HepG2 (cell line): Measurements from ENCODE around the gene CHCHD3.
"Not testable (repeated sequence)": the region's sequence is repeated elsewhere in the genome, so short reads cannot be mapped to it uniquely, and the experiment has no call there.

Experiments used
- MYNN ChIP-seq: sonication (generic); formaldehyde crosslinking; IDR thresholded peaks from 2 replicates; pipeline ENCODE4 v1.4.0; 2020; ENCODE audit warnings: mild to moderate bottlenecking, low read depth, missing genetic modification reagents
- NBN ChIP-seq: fragments of 450-650 bp; conservative IDR thresholded peaks from 2 replicates; pipeline ENCODE4 v1.6.1; 2017
- NFRKB ChIP-seq: fragments of 450-650 bp; IDR thresholded peaks from 2 replicates; pipeline ENCODE4 v1.6.1; 2017
- TARDBP ChIP-seq: sonication (generic); formaldehyde crosslinking; IDR thresholded peaks from 2 replicates; pipeline ENCODE4 v1.8.0; 2022; ENCODE audit warnings: mild to moderate bottlenecking, missing genetic modification reagents
- TOE1 ChIP-seq: sonication (generic); formaldehyde crosslinking; IDR thresholded peaks from 2 replicates; pipeline ENCODE4 v1.4.0; 2020; ENCODE audit warnings: mild to moderate bottlenecking, missing genetic modification reagents
- ZKSCAN5 ChIP-seq: sonication (generic); formaldehyde crosslinking; IDR thresholded peaks from 2 replicates; pipeline ENCODE4 v1.5.1; 2020; ENCODE audit warnings: mild to moderate bottlenecking, missing genetic modification reagents
- TF ChIP-seq, protein P1 (sequence below), 2 experiments: sonication (generic) in 1 of 2; formaldehyde crosslinking in 1 of 2; IDR thresholded peaks; 2 replicates each; pipeline versions ENCODE4 v1.6.1 to v1.9.0; 2014 to 2022; ENCODE audit warnings: antibody characterized with exemption in 1 of 2, borderline replicate concordance in 1 of 2, inconsistent platforms in 1 of 2, low read depth in 1 of 2, missing genetic modification reagents in 1 of 2
- TF ChIP-seq, protein P2 (sequence below): sonication (generic); formaldehyde crosslinking; IDR thresholded peaks from 2 replicates; pipeline ENCODE4 v1.8.0; 2022; ENCODE audit warnings: low read depth, missing genetic modification reagents
- TF ChIP-seq, protein P3 (sequence below): sonication (generic); formaldehyde crosslinking; IDR thresholded peaks from 2 replicates; pipeline ENCODE4 v1.5.0; 2020; ENCODE audit warnings: mild to moderate bottlenecking, missing genetic modification reagents, moderate library complexity
- TF ChIP-seq, protein P4 (sequence below), 2 experiments: fragments of 450-650 bp in 1 of 2; sonication (generic) in 1 of 2; formaldehyde crosslinking; IDR thresholded peaks; 2 replicates each; pipeline versions ENCODE4 v1.5.0 to v1.8.0; 2020 to 2022; ENCODE audit warnings: mild to moderate bottlenecking in 1 of 2, missing genetic modification reagents in 1 of 2

DNA sequence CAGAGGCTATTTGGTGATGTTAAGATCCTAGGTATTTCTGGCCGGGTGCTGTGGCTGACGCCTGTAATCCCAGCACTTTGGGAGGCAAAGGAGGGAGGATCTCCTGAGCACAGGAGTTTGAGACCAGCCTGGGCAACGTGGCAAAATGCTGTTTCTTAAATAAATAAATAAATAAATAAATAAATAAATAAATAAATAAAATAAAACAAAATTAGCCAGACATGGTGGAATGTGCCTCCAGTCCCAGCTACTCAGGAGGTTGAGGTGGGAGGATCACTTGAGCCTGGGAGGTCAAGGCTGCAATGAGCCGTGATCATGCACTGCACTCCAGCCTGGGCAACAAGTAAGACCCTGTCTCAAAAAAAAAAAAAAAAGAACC is 114.4 kb downstream of the CHCHD3 start:
- TF ChIP-seq, protein P1, sequence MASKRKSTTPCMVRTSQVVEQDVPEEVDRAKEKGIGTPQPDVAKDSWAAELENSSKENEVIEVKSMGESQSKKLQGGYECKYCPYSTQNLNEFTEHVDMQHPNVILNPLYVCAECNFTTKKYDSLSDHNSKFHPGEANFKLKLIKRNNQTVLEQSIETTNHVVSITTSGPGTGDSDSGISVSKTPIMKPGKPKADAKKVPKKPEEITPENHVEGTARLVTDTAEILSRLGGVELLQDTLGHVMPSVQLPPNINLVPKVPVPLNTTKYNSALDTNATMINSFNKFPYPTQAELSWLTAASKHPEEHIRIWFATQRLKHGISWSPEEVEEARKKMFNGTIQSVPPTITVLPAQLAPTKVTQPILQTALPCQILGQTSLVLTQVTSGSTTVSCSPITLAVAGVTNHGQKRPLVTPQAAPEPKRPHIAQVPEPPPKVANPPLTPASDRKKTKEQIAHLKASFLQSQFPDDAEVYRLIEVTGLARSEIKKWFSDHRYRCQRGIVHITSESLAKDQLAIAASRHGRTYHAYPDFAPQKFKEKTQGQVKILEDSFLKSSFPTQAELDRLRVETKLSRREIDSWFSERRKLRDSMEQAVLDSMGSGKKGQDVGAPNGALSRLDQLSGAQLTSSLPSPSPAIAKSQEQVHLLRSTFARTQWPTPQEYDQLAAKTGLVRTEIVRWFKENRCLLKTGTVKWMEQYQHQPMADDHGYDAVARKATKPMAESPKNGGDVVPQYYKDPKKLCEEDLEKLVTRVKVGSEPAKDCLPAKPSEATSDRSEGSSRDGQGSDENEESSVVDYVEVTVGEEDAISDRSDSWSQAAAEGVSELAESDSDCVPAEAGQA (IDR thresholded peaks at IDR 0.05; ENCODE audit: low read depth): not testable (repeated sequence)
- TF ChIP-seq, protein P1 (CRISPR knock-in tag; IDR thresholded peaks at IDR 0.05; ENCODE audit: borderline replicate concordance): not testable (repeated sequence)
- TF ChIP-seq, protein P2, sequence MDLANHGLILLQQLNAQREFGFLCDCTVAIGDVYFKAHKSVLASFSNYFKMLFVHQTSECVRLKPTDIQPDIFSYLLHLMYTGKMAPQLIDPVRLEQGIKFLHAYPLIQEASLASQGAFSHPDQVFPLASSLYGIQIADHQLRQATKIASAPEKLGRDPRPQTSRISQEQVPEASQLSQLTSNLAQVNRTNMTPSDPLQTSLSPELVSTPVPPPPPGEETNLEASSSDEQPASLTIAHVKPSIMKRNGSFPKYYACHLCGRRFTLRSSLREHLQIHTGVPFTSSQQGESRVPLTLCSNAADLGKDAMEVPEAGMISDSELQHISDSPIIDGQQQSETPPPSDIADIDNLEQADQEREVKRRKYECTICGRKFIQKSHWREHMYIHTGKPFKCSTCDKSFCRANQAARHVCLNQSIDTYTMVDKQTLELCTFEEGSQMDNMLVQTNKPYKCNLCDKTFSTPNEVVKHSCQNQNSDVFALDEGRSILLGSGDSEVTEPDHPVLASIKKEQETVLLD: not testable (repeated sequence)
- TF ChIP-seq, protein P3, sequence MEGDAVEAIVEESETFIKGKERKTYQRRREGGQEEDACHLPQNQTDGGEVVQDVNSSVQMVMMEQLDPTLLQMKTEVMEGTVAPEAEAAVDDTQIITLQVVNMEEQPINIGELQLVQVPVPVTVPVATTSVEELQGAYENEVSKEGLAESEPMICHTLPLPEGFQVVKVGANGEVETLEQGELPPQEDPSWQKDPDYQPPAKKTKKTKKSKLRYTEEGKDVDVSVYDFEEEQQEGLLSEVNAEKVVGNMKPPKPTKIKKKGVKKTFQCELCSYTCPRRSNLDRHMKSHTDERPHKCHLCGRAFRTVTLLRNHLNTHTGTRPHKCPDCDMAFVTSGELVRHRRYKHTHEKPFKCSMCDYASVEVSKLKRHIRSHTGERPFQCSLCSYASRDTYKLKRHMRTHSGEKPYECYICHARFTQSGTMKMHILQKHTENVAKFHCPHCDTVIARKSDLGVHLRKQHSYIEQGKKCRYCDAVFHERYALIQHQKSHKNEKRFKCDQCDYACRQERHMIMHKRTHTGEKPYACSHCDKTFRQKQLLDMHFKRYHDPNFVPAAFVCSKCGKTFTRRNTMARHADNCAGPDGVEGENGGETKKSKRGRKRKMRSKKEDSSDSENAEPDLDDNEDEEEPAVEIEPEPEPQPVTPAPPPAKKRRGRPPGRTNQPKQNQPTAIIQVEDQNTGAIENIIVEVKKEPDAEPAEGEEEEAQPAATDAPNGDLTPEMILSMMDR (CRISPR knock-in tag): not testable (repeated sequence)
- TF ChIP-seq NBN; MYNN (CRISPR knock-in tag); ZKSCAN5 (CRISPR knock-in tag); NFRKB; TOE1 (CRISPR knock-in tag); TARDBP: not testable (repeated sequence)
- TF ChIP-seq, protein P4, sequence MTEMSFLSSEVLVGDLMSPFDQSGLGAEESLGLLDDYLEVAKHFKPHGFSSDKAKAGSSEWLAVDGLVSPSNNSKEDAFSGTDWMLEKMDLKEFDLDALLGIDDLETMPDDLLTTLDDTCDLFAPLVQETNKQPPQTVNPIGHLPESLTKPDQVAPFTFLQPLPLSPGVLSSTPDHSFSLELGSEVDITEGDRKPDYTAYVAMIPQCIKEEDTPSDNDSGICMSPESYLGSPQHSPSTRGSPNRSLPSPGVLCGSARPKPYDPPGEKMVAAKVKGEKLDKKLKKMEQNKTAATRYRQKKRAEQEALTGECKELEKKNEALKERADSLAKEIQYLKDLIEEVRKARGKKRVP (CRISPR knock-in tag; IDR thresholded peaks at IDR 0.05): not testable (repeated sequence)
